Retinal pigment epithelial cell (primary cell): Measurements from ENCODE around the gene SCMH1.
A peak's percentile ranks its signal among the peaks of the same experiment; 100 is the strongest.

ENCODE experiments used
- DNase-seq: peaks from one replicate; pipeline ENCODE4 v3.0.0-alpha.2; 2010; ENCODE audit warnings: low read depth
- H3K4me3 ChIP-seq: 2 replicates; pipeline ENCODE4 v1.5.1; 2011; ENCODE audit warnings: mild to moderate bottlenecking, low read length, control low read depth, moderate library complexity
- TF ChIP-seq, protein P1 (sequence below): conservative IDR thresholded peaks from 2 replicates; pipeline ENCODE4 v1.5.1; 2011; ENCODE audit warnings: low read depth, low read length, control low read depth, inconsistent platforms

The SCMH1 gene

GRCh38 chr1:41282679-41283317 lies 40.7 kb upstream of the SCMH1 start:
- no peak overlapping the region for H3K4me3 ChIP-seq
- TF ChIP-seq, protein P1, sequence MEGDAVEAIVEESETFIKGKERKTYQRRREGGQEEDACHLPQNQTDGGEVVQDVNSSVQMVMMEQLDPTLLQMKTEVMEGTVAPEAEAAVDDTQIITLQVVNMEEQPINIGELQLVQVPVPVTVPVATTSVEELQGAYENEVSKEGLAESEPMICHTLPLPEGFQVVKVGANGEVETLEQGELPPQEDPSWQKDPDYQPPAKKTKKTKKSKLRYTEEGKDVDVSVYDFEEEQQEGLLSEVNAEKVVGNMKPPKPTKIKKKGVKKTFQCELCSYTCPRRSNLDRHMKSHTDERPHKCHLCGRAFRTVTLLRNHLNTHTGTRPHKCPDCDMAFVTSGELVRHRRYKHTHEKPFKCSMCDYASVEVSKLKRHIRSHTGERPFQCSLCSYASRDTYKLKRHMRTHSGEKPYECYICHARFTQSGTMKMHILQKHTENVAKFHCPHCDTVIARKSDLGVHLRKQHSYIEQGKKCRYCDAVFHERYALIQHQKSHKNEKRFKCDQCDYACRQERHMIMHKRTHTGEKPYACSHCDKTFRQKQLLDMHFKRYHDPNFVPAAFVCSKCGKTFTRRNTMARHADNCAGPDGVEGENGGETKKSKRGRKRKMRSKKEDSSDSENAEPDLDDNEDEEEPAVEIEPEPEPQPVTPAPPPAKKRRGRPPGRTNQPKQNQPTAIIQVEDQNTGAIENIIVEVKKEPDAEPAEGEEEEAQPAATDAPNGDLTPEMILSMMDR = peak; percentile 95
- DNase-seq = no peak

DNA sequence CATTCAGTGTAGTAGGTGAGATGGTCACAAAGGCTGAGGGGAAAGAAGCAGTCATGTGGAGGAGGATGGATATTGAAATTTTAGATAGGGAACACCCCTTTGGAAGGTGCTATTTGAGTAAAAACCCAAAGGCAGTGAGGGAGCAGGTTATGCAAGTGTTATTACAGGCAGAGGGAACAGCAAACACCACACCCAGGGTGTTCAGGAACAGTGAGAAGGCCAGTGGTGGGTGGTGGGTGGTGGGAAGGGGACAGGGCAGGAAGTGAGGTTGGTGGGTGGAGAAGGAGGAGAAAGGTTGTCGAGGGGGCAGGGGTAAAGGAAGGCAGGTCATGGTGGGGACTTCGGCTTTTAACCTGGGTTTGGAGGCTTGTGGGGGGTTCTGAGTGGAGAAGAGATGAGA lies 39.2 kb upstream of the SCMH1 start:
- TF ChIP-seq, protein P1 = no peak
- no peak overlapping the region for H3K4me3 ChIP-seq
- no peak for DNase-seq

DNA sequence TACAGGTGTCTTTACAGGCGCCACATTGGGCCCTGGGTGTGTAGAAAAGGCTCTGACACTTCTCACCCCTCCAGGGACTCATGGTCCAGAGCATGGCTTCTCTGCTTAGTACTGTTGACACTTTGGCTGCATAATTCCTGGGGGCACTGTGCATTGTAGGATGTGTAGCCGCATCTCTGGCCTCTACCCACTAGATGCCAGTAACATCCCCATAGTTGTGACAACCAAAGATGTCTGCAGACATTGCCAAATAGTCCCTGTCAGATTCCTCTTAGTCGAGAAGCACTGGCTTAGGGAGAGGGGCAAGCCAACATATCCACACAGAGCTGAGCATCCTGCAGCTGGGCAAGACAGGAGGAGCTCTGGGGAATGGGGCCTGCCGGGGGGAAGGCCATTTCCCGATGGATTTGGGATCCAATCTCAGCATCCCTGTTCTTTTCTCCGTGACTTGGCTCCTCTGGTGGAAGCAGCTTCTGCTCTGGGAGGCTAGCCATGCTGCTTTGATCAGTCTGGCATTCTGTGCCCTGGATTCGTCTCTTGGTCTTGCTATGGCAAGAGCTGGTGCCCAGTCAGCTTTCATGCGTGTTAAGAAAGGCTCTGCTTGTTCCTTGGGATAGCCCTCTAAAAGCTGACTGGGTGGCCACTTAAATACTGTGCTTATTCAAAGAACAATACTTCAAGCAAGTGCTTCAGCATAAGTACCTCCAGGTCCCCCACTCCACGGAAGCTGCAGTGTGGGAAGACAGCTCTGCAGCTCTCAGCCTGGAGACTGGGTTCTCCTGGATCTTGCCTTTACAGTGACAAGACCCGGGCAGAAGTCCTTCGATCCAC lies 38.3 kb upstream of the SCMH1 start:
- no peak for DNase-seq
- TF ChIP-seq, protein P1 = peak; percentile 0
- no peak overlapping the region for H3K4me3 ChIP-seq

DNA sequence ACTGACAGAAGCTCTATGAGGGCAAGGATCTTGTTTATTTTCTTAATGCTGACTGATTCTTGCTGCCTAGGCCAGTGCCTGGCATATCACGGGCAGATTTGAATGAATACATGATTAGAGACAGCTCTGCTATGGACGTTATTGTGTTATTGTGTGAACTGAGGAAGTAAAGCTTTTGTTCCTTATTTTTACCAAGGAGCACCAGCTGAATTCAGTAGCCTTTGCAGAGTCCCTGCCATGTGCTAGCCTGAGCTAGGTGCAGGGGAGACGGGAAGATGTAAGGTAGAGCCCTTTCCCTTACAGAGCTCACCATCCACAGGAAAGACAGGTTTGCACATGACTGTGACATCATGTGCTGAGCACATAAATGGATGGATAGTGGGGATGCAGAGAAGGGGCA lies 36.0 kb upstream of the SCMH1 start:
- TF ChIP-seq, protein P1 = no peak
- no peak overlapping the region for H3K4me3 ChIP-seq
- no peak for DNase-seq

- H3K4me3 ChIP-seq = no peak overlapping the region
- DNase-seq = no peak
- TF ChIP-seq, protein P1 = no peak
Measured at GRCh38 chr1:41277371-41277975, 35.4 kb upstream of the SCMH1 start.

DNA sequence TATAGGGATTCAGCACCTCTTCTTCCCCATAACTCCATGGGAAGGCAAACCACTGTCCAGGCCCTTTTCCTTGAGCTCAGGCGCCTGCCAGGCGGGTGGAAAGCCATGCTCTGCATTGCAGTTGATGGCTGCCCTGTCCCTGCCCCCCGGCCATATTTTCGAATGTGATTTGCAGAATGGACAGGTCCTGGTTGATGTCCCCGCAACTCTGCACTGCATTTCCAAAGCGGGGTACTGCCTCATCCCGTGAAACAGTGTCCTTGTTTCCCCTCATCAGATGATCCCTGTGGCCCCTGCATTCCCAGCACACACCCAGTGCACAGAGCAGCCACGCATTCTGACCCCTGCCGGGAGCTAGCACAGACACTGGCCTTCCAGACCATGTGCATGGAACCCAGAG lies 33.7 kb upstream of the SCMH1 start:
- TF ChIP-seq, protein P1 = no peak
- H3K4me3 ChIP-seq = no peak overlapping the region
- DNase-seq = no peak
